ENCODE data around the gene C5.

Gene C5

GRCh38 chr9:121067640-121068039, 17.6 kb upstream of the C5 start:
- H3K4me3 ChIP-seq (ENCODE audit: low read depth, low read length): no peak overlapping the region
- DNase-seq (ENCODE audit: low read depth): no peak
- TF ChIP-seq CTCF (IDR thresholded peaks at IDR 0.05; ENCODE audit: low read depth, low read length, missing control alignments): no peak
- in situ Hi-C loops (cut with HindIII; ENCODE audit: low sequenced_read_pairs): no loop called here

- no peak for TF ChIP-seq CTCF (IDR thresholded peaks at IDR 0.05; ENCODE audit: low read depth, low read length, missing control alignments)
- no peak overlapping the region for H3K4me3 ChIP-seq (ENCODE audit: low read depth, low read length)
- in situ Hi-C loops (cut with HindIII; ENCODE audit: low sequenced_read_pairs): no loop called here
- DNase-seq (ENCODE audit: low read depth): no peak
Observed at GRCh38 chr9:121066850-121067249, 16.8 kb upstream of the C5 start.

- peak; percentile 56 for DNase-seq (ENCODE audit: low read depth)
- no peak overlapping the region for H3K4me3 ChIP-seq (ENCODE audit: low read depth, low read length)
- peak; percentile 77 for TF ChIP-seq CTCF (IDR thresholded peaks at IDR 0.05; ENCODE audit: low read depth, low read length, missing control alignments)
- in situ Hi-C loops (cut with HindIII; ENCODE audit: low sequenced_read_pairs): no loop called here
Observed at GRCh38 chr9:121059998-121060636, 10.0 kb upstream of the C5 start.

- no peak for TF ChIP-seq CTCF (IDR thresholded peaks at IDR 0.05; ENCODE audit: low read depth, low read length, missing control alignments)
- no peak for DNase-seq (ENCODE audit: low read depth)
- no peak overlapping the region for H3K4me3 ChIP-seq (ENCODE audit: low read depth, low read length)
- in situ Hi-C loops (cut with HindIII; ENCODE audit: low sequenced_read_pairs): no loop called here
Observed at GRCh38 chr9:121059513-121059912, 9.4 kb upstream of the C5 start.

GRCh38 chr9:121057821-121058220, 7.7 kb upstream of the C5 start:
- in situ Hi-C loops (cut with HindIII; ENCODE audit: low sequenced_read_pairs): no loop called here
- H3K4me3 ChIP-seq (ENCODE audit: low read depth, low read length): no peak overlapping the region
- DNase-seq (ENCODE audit: low read depth): no peak
- TF ChIP-seq CTCF (IDR thresholded peaks at IDR 0.05; ENCODE audit: low read depth, low read length, missing control alignments): no peak

GRCh38 chr9:121055642-121056143, 5.6 kb upstream of the C5 start:
- in situ Hi-C loops (cut with HindIII; ENCODE audit: low sequenced_read_pairs): no loop called here
- TF ChIP-seq CTCF (IDR thresholded peaks at IDR 0.05; ENCODE audit: low read depth, low read length, missing control alignments): peak; percentile 49
- no peak for DNase-seq (ENCODE audit: low read depth)
- H3K4me3 ChIP-seq (ENCODE audit: low read depth, low read length): no peak overlapping the region
